ENCODE results near the gene CPSF3. TPM values are rescaled to one million over a fixed set of nuclear protein-coding genes. Genes with fewer than 3 reads are reported as not detected.

CPSF3 gene
- total and polyA plus RNA-seq, 3 donors from 2014 or later: 54.4 to 112 (median 72.3) TPM

DNA sequence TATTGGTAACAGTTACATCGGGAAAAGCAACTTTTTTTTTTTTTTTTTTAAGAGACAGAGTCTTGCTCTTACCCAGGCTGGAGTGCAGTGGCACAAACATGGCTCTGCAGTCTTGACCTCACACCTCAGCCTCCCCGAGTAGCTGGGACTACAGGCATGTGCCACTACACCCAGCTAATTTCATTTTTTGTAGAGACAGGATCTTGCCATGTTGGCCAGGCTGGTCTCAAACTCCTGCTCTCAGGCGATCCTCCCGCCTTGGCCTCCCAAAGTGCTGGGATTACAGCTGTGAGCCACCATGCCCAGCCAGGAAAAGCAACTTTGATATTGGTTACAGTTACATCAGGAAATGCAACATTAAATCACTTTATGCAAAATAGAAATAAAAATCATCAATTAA lies 4.7 kb upstream of the CPSF3 start:
- no peak for DNase-seq
- no peak for TF ChIP-seq POLR2A (IDR thresholded peaks at IDR 0.05)
- TF ChIP-seq, protein P1, sequence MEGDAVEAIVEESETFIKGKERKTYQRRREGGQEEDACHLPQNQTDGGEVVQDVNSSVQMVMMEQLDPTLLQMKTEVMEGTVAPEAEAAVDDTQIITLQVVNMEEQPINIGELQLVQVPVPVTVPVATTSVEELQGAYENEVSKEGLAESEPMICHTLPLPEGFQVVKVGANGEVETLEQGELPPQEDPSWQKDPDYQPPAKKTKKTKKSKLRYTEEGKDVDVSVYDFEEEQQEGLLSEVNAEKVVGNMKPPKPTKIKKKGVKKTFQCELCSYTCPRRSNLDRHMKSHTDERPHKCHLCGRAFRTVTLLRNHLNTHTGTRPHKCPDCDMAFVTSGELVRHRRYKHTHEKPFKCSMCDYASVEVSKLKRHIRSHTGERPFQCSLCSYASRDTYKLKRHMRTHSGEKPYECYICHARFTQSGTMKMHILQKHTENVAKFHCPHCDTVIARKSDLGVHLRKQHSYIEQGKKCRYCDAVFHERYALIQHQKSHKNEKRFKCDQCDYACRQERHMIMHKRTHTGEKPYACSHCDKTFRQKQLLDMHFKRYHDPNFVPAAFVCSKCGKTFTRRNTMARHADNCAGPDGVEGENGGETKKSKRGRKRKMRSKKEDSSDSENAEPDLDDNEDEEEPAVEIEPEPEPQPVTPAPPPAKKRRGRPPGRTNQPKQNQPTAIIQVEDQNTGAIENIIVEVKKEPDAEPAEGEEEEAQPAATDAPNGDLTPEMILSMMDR (IDR thresholded peaks at IDR 0.05): no peak
- 86 to 89% methylated on average over 4 of the region's 4 CpGs for WGBS, 2 donors
- no peaks in the 10 kb centered on the region for H3K4me1 ChIP-seq
- H3K4me3 ChIP-seq: no peak overlapping the region
- no peaks in the 10 kb centered on the region for H3K9me3 ChIP-seq
- intact Hi-C loops (cut with DNase I; ENCODE audit: low total_unique reads): no loop called here
- no peaks in the 10 kb centered on the region for H3K36me3 ChIP-seq (ENCODE audit: low read depth, missing control alignments)
- no peaks in the 10 kb centered on the region for H3K27me3 ChIP-seq
- H3K27ac ChIP-seq: no peak overlapping the region

DNA sequence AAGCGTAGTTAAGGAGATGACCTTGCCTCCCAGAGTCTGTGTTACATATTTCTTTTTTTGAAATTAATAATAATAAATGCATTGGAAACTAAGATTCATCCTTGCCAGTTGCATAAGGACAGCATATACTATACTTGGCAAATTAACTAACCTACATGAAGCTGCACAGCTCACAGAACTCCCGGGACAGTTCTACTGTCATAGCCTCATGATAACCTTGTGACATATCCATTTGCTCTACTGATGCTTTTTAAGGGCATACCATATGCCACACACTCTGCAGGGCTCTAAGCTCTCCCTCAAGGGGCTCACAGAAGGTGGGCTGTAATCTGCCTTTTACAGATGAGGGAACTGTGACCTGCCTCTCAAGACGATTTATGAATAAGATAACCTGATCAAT lies 3.9 kb upstream of the CPSF3 start:
- H3K27me3 ChIP-seq: no peaks in the 10 kb centered on the region
- WGBS, 2 donors: 84 to 88% methylated on average over 3 of the region's 3 CpGs
- DNase-seq: no peak
- H3K4me1 ChIP-seq: peaks cover 4% of the 10 kb centered on the region
- H3K27ac ChIP-seq: no peak overlapping the region
- H3K9me3 ChIP-seq: no peaks in the 10 kb centered on the region
- H3K4me3 ChIP-seq: no peak overlapping the region
- TF ChIP-seq, protein P1 (IDR thresholded peaks at IDR 0.05): no peak
- no peak for TF ChIP-seq POLR2A (IDR thresholded peaks at IDR 0.05)
- no peaks in the 10 kb centered on the region for H3K36me3 ChIP-seq (ENCODE audit: low read depth, missing control alignments)
- intact Hi-C loops (cut with DNase I; ENCODE audit: low total_unique reads): no loop called here

DNA sequence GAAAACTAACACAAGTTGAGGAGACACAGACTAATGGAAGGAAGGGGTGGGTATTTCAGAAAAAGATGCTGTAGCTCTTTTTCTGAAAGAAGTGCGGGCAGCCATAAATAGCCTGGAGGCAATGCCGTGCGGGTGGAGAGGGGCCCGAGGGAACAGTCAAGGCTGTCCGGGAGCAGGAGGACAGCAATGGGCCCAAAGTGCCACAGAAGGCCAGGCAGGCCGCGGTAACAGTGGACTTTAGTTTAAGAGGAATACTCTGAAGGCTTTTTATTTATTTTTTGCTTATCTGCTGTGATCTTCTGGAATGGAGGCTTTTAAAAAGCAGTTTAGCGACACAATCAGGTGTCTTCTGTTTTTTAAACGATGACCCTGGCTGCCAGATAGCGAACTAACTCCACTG lies 3.0 kb upstream of the CPSF3 start:
- TF ChIP-seq, protein P1 (IDR thresholded peaks at IDR 0.05): no peak
- no peak for TF ChIP-seq POLR2A (IDR thresholded peaks at IDR 0.05)
- Histone ChIP-seq H3K9me3 (no peaks in the 10 kb centered on the region), H3K4me3 (no peak overlapping the region), H3K27me3 (no peaks in the 10 kb centered on the region), H3K4me1 (peaks cover 5% of the 10 kb centered on the region), H3K27ac (no peak overlapping the region), H3K36me3 (ENCODE audit: low read depth, missing control alignments) (no peaks in the 10 kb centered on the region)
- intact Hi-C loops (cut with DNase I; ENCODE audit: low total_unique reads): no loop called here
- 65 to 71% methylated on average over 10 of the region's 10 CpGs for WGBS, 2 donors
- no peak for DNase-seq

DNA sequence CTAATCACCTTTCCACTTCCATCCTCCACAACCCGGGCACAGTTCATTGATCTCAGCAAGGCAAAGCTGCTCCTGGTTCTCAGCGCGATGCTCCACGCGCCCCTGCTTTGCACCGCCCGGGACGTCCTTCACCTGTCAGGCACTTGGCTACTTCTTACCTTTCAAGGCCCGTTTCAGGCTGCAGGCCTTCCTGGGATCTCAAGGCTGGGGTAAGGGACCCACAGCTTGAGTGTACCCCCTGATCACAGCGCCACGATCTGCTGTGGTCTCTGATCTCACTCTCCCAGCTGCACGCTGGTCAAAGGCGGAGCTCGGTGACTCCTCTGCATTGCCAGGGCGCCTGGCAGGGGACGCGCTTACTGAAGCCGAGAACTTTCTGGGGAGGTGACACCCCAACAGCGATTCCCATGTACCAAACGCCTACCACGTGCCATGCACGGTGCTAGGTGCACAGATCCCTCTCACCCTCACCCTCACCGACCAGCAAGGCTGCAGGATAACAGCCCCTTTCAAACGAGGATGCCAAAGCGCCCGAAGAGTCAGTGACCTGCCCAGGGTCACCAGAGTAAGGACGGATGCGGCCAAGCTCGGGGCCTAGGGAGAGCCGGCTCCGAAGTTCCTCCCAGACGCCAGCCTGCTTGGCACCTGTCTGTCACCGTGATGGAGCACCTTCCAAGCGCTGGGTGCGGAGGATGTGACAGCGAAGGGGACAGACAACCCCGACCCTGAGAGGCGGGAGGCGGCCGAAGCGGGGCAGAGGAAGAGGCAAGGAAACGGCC lies 944 bp upstream of the CPSF3 start:
- TF ChIP-seq, protein P1 (IDR thresholded peaks at IDR 0.05): no peak
- no peak for TF ChIP-seq POLR2A (IDR thresholded peaks at IDR 0.05)
- Histone ChIP-seq H3K9me3 (no peaks in the 10 kb centered on the region), H3K4me3 (peak overlapping the region; percentile 80 to 94), H3K27me3 (no peaks in the 10 kb centered on the region), H3K27ac (peak overlapping the region; percentile 88 to 94), H3K4me1 (peaks cover 5% of the 10 kb centered on the region), H3K36me3 (ENCODE audit: low read depth, missing control alignments) (no peaks in the 10 kb centered on the region)
- WGBS, 2 donors: 1 to 8% methylated on average over 10 to 41 of the region's 42 CpGs
- DNase-seq: peak; percentile 69
- intact Hi-C loops (cut with DNase I; ENCODE audit: low total_unique reads): no loop called here

DNA sequence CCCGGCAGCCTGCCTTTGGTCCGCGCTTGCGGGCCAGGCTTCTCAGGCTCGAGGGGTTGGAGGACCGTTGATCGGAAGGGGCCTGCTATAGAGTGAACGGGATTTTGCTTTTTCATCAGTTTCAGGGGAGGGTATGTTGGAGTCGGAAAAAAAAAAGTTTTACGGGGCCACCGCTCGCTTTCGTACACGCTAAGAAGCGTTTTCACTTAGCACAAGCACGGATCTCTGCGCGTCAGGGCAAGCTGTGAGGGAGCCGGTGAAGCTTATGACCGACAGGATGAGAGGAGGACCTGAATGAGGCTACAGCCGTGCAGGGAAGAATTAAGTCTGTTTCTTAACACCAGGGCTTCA lies 443 bp downstream of the CPSF3 start:
- Histone ChIP-seq H3K4me3 (peak overlapping the region; percentile 80 to 94), H3K4me1 (peaks cover 5% of the 10 kb centered on the region), H3K27ac (peak overlapping the region; percentile 88 to 94), H3K27me3 (no peaks in the 10 kb centered on the region), H3K9me3 (no peaks in the 10 kb centered on the region), H3K36me3 (ENCODE audit: low read depth, missing control alignments) (no peaks in the 10 kb centered on the region)
- DNase-seq: peak; percentile 32
- WGBS, 2 donors: 0 to 1% methylated on average over 21 of the region's 21 CpGs
- intact Hi-C loops (cut with DNase I; ENCODE audit: low total_unique reads): no loop called here
- TF ChIP-seq, protein P1 (IDR thresholded peaks at IDR 0.05): no peak
- no peak for TF ChIP-seq POLR2A (IDR thresholded peaks at IDR 0.05)
